SK-N-SH treated with all-trans-retinoic acid at 6 μM for 48 hours (cell line): Measurements from ENCODE around the gene METTL8.
"Not testable (repeated sequence)": the region's sequence is repeated elsewhere in the genome, so short reads cannot be mapped to it uniquely, and the experiment has no call there.

Experiments
- ARNTL ChIP-seq: fragments of 450-650 bp; formaldehyde crosslinking; IDR thresholded peaks from 2 replicates; pipeline ENCODE4 v1.5.0; 2020; ENCODE audit warnings: low read depth, mild to moderate bottlenecking, moderate library complexity, borderline replicate concordance
- ESRRG ChIP-seq: fragments of 250-450 bp; sonication (Bioruptor Pico); IDR thresholded peaks from 2 replicates; pipeline ENCODE4 v1.6.1; 2021; ENCODE audit warnings: mild to moderate bottlenecking
- ISL1 ChIP-seq: fragments of 250-450 bp; sonication (Bioruptor Pico); IDR thresholded peaks from 2 replicates; pipeline ENCODE4 v2.1.2; 2022; ENCODE audit warnings: mild to moderate bottlenecking, moderate library complexity
- OSR1 ChIP-seq: fragments of 250-450 bp; sonication (Bioruptor Pico); IDR thresholded peaks from 2 replicates; pipeline ENCODE4 v1.8.0; 2022; ENCODE audit warnings: moderate library complexity, mild to moderate bottlenecking, inconsistent platforms
- PPARA ChIP-seq: fragments of 250-450 bp; sonication (Bioruptor Pico); IDR thresholded peaks from 2 replicates; pipeline ENCODE4 v1.5.0; 2020; ENCODE audit warnings: mild to moderate bottlenecking, borderline replicate concordance
- RARB ChIP-seq: fragments of 250-450 bp; sonication (Bioruptor Pico); IDR thresholded peaks from 2 replicates; pipeline ENCODE4 v1.8.0; 2021; ENCODE audit warnings: mild to moderate bottlenecking, moderate library complexity
- TOX ChIP-seq: fragments of 250-450 bp; sonication (Bioruptor Pico); IDR thresholded peaks from 2 replicates; pipeline ENCODE4 v1.8.0; 2021; ENCODE audit warnings: mild to moderate bottlenecking, moderate library complexity, borderline replicate concordance
- ZFP3 ChIP-seq: fragments of 250-450 bp; sonication (Bioruptor Pico); IDR thresholded peaks from 2 replicates; pipeline ENCODE4 v1.5.0; 2020; ENCODE audit warnings: mild to moderate bottlenecking, moderate library complexity
- TF ChIP-seq, protein P1 (sequence below): fragments of 250-450 bp; sonication (Bioruptor Pico); IDR thresholded peaks from 2 replicates; pipeline ENCODE4 v1.5.1; 2020; ENCODE audit warnings: low read depth, mild to moderate bottlenecking, moderate library complexity
- TF ChIP-seq, protein P2 (sequence below): fragments of 250-450 bp; sonication (Bioruptor Pico); IDR thresholded peaks from 2 replicates; pipeline ENCODE4 v1.5.0; 2020; ENCODE audit warnings: mild to moderate bottlenecking, moderate library complexity
- TF ChIP-seq, protein P3 (sequence below): fragments of 250-450 bp; sonication (Bioruptor Pico); IDR thresholded peaks from 2 replicates; pipeline ENCODE4 v1.5.1; 2021; ENCODE audit warnings: mild to moderate bottlenecking, moderate library complexity
- TF ChIP-seq, protein P4 (sequence below): fragments of 250-450 bp; sonication (Bioruptor Pico); IDR thresholded peaks from 2 replicates; pipeline ENCODE4 v1.8.0; 2021; ENCODE audit warnings: low read depth, mild to moderate bottlenecking, moderate library complexity, borderline replicate concordance
- TF ChIP-seq, protein P5 (sequence below): fragments of 250-450 bp; sonication (Bioruptor Pico); IDR thresholded peaks from 2 replicates; pipeline ENCODE4 v1.8.0; 2020; ENCODE audit warnings: mild to moderate bottlenecking, moderate library complexity, borderline replicate concordance

DNA sequence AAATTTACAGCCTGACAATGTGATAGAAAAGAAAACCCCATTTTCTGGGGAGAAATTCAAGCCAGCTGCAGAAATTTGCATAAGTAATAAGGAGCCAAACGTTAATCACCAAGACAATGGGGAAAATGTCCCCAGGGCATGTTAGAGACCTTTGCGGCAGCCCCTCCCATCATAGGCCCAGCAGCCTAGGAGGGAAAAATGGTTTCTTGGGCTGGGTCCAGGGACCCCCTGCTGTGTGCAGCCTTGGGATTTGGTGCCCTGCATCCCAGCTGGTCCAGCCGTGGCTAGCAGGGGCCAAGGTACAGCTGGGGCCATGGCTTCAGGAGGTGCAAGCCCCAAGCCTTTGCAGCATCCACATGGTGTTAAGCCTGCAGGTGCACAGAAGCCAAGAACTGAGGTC lies 121.6 kb downstream of the METTL8 start:
- not testable (repeated sequence) for TF ChIP-seq ARNTL (CRISPR knock-in tag); OSR1 (CRISPR knock-in tag); ESRRG; PPARA (CRISPR knock-in tag); RARB (CRISPR knock-in tag); ISL1; ZFP3 (CRISPR knock-in tag); TOX (CRISPR knock-in tag)
- TF ChIP-seq, protein P1, sequence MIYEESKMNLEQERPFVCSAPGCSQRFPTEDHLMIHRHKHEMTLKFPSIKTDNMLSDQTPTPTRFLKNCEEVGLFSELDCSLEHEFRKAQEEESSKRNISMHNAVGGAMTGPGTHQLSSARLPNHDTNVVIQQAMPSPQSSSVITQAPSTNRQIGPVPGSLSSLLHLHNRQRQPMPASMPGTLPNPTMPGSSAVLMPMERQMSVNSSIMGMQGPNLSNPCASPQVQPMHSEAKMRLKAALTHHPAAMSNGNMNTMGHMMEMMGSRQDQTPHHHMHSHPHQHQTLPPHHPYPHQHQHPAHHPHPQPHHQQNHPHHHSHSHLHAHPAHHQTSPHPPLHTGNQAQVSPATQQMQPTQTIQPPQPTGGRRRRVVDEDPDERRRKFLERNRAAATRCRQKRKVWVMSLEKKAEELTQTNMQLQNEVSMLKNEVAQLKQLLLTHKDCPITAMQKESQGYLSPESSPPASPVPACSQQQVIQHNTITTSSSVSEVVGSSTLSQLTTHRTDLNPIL (CRISPR knock-in tag) = not testable (repeated sequence)
- TF ChIP-seq, protein P2, sequence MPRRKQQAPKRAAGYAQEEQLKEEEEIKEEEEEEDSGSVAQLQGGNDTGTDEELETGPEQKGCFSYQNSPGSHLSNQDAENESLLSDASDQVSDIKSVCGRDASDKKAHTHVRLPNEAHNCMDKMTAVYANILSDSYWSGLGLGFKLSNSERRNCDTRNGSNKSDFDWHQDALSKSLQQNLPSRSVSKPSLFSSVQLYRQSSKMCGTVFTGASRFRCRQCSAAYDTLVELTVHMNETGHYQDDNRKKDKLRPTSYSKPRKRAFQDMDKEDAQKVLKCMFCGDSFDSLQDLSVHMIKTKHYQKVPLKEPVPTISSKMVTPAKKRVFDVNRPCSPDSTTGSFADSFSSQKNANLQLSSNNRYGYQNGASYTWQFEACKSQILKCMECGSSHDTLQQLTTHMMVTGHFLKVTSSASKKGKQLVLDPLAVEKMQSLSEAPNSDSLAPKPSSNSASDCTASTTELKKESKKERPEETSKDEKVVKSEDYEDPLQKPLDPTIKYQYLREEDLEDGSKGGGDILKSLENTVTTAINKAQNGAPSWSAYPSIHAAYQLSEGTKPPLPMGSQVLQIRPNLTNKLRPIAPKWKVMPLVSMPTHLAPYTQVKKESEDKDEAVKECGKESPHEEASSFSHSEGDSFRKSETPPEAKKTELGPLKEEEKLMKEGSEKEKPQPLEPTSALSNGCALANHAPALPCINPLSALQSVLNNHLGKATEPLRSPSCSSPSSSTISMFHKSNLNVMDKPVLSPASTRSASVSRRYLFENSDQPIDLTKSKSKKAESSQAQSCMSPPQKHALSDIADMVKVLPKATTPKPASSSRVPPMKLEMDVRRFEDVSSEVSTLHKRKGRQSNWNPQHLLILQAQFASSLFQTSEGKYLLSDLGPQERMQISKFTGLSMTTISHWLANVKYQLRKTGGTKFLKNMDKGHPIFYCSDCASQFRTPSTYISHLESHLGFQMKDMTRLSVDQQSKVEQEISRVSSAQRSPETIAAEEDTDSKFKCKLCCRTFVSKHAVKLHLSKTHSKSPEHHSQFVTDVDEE (CRISPR knock-in tag) = not testable (repeated sequence)
- TF ChIP-seq, protein P3, sequence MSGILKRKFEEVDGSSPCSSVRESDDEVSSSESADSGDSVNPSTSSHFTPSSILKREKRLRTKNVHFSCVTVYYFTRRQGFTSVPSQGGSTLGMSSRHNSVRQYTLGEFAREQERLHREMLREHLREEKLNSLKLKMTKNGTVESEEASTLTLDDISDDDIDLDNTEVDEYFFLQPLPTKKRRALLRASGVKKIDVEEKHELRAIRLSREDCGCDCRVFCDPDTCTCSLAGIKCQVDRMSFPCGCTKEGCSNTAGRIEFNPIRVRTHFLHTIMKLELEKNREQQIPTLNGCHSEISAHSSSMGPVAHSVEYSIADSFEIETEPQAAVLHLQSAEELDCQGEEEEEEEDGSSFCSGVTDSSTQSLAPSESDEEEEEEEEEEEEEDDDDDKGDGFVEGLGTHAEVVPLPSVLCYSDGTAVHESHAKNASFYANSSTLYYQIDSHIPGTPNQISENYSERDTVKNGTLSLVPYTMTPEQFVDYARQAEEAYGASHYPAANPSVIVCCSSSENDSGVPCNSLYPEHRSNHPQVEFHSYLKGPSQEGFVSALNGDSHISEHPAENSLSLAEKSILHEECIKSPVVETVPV = not testable (repeated sequence)
- TF ChIP-seq, protein P4, sequence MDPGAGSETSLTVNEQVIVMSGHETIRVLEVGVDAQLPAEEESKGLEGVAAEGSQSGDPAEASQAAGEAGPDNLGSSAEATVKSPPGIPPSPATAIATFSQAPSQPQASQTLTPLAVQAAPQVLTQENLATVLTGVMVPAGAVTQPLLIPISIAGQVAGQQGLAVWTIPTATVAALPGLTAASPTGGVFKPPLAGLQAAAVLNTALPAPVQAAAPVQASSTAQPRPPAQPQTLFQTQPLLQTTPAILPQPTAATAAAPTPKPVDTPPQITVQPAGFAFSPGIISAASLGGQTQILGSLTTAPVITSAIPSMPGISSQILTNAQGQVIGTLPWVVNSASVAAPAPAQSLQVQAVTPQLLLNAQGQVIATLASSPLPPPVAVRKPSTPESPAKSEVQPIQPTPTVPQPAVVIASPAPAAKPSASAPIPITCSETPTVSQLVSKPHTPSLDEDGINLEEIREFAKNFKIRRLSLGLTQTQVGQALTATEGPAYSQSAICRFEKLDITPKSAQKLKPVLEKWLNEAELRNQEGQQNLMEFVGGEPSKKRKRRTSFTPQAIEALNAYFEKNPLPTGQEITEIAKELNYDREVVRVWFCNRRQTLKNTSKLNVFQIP = not testable (repeated sequence)
- TF ChIP-seq, protein P5, sequence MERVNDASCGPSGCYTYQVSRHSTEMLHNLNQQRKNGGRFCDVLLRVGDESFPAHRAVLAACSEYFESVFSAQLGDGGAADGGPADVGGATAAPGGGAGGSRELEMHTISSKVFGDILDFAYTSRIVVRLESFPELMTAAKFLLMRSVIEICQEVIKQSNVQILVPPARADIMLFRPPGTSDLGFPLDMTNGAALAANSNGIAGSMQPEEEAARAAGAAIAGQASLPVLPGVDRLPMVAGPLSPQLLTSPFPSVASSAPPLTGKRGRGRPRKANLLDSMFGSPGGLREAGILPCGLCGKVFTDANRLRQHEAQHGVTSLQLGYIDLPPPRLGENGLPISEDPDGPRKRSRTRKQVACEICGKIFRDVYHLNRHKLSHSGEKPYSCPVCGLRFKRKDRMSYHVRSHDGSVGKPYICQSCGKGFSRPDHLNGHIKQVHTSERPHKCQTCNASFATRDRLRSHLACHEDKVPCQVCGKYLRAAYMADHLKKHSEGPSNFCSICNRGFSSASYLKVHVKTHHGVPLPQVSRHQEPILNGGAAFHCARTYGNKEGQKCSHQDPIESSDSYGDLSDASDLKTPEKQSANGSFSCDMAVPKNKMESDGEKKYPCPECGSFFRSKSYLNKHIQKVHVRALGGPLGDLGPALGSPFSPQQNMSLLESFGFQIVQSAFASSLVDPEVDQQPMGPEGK = not testable (repeated sequence)
